ENCODE results near the gene NPPB. TPM values are rescaled to one million over a fixed set of nuclear protein-coding genes. Genes with fewer than 3 reads are reported as not detected.

Gene NPPB
- total RNA-seq, 1 donor from 2014 or later, result not detected

DNA sequence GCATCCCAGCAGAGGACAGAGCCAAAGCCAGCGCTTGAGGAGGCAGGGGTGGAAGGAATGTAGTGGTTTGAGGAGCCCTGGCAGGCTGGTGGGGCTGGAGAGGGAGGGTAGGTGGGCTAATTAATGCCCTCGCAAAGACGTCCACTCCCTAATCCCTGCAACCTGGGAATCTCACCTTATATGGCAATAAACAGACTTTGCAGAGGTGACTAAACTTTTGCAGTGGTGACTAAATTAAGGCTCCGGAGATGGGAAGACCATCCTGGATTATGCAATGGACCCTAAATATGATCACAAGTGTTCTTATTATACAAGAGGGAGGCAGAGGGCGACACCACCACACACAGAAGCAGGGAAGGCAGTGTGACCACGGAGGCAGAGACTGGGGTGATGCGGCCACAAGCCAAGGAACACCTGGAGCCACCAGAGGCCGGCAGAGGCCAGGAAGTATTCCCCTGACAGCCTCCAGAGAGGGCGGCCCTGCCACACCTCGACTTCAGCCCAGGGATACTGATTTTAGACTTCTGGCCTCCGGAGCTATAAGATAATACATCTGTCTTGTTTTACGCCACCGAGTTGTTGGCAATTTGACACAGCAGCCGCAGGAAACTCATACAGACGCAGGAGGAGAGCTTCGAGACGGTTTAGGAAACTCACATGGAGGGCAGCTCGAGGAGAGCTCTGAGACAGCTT, 23.1 kb upstream of the NPPB start:
- intact Hi-C loops (cut with micrococcal nuclease), result no loop called here

GRCh38 chr1:11880911-11881748, 22.4 kb upstream of the NPPB start:
- intact Hi-C loops (cut with micrococcal nuclease), result no loop called here

GRCh38 chr1:11880181-11880575, 21.4 kb upstream of the NPPB start:
- intact Hi-C loops (cut with micrococcal nuclease), result no loop called here

DNA sequence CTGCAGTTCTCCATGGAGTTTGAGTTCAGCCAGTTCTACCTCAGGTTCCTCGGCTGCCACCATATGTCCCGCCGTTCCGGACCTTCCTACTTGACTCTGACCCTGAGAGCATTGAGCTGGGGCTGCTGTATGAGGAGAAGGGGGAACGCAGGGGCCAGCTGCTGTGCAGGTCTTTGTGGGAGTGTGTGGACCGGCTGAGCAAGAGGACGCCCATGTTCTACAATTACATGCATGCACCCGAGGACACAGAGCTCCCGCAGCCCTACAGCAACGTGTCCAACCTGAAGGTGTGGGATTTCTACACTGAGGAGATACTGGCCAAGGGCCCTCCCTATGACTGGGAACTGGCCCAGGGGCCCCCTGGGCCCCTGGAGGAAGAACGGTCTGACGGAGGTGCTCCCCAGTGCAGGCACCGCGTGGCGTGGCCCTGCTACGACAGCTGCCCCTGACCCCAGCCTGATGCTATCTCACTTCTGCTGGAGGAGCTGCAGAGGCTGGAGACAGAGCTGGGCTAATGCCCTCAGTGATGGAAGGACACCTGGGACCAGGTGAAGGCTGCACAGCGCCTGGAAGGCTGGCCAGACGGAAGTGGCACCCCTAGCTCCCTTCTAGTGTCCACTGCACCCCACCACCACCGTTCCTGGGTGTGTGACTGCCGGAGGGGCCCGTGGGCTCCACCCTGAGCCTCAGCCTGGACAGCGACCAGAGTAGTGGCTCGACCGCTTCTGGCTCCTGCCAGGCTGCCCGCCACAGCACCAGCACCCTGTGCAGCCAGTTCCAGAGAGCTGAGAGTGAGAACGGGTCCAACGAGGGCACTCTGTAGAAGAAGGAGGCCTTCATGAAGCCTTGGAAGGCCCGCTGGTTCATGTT, 20.8 kb upstream of the NPPB start:
- intact Hi-C loops (cut with micrococcal nuclease), result no loop called here

GRCh38 chr1:11878891-11879190, 20.1 kb upstream of the NPPB start:
- intact Hi-C loops (cut with micrococcal nuclease), result no loop called here

DNA sequence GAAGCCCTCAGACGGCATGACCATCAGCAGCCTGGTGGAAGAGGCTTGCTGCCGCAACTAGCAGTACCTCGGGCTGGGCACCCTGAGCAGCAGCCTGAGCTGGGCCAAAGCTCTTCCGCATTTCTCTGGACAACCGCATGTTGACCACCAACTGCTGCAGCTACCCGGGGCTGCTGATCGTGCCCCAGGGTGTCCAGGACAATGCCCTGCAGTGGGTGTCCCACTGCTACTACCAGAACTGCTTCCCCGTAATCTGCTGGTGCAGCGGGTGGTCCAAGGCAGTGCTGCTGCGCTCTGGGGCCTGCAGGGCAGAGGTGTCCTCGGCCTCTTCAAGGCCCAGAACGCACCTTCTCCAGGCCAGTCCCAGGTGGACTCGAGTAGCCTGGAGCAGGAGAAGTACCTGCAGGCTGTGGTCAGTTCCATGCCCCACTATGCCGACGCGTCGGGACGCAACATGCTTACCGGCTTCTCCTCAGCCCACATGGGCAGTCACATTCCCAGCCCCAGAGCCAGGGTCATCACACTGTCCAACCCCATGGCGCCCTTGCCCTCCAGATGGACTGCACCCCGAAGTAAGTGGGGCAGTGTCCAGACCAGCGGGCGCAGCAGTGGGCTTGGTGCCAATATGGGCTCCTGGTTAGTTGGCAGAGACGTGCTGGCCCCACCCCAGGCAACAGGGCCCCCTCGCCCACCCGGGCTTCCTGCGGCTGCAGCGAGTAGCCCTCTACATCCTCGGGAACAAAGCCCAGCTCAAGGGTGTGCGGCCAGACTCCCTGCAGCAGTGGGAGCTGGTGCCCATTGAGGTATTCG, 19.5 kb upstream of the NPPB start:
- intact Hi-C loops (cut with micrococcal nuclease), result no loop called here

DNA sequence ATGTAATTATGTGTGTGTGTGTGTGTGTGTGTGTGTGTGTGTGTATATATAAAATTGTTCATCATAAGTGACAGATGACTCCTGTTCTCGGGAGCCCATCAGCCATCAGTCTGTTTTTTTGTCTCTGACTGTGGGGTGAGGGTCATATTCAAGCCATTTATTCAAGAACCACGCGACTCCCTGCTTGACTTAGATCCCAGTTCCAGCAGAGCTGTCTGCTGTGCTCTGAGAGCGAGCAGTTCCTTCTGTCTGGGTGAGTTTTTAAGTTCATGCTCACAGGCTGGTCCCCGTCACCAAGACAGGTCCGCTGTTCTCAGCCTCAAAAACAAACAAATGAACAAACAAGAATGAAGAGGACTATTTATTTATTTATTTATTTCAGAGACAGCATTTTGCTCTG, 18.3 kb upstream of the NPPB start:
- intact Hi-C loops (cut with micrococcal nuclease), result no loop called here

- intact Hi-C loops (cut with micrococcal nuclease), result no loop called here
Measured at GRCh38 chr1:11875094-11875493, 16.3 kb upstream of the NPPB start.

DNA sequence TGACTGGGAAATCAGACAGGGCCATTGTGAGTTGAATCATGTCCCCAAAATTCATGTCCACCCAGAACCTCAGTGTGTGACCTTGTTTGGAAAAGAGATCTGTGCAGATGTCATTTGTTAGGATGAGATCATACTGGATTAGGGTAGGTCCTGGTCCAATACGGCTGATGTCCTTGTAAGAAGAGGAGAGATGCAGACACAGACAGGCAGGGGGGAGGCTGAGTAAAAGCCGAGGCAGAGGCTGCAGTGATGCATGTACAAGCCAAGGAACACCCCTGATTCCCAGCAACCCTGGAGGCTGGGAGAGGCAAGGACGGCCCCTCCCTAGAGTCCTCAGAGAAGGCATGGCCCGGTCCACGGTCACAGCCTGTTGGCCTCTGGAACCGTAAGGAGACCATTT, 15.9 kb upstream of the NPPB start:
- intact Hi-C loops (cut with micrococcal nuclease), result no loop called here

GRCh38 chr1:11874258-11874562, 15.5 kb upstream of the NPPB start:
- intact Hi-C loops (cut with micrococcal nuclease), result no loop called here

GRCh38 chr1:11873395-11874257, 14.9 kb upstream of the NPPB start:
- intact Hi-C loops (cut with micrococcal nuclease), result no loop called here

GRCh38 chr1:11872545-11872944, 13.8 kb upstream of the NPPB start:
- intact Hi-C loops (cut with micrococcal nuclease), result no loop called here

- intact Hi-C loops (cut with micrococcal nuclease), result no loop called here
Measured at GRCh38 chr1:11869650-11870207, 11.0 kb upstream of the NPPB start.

DNA sequence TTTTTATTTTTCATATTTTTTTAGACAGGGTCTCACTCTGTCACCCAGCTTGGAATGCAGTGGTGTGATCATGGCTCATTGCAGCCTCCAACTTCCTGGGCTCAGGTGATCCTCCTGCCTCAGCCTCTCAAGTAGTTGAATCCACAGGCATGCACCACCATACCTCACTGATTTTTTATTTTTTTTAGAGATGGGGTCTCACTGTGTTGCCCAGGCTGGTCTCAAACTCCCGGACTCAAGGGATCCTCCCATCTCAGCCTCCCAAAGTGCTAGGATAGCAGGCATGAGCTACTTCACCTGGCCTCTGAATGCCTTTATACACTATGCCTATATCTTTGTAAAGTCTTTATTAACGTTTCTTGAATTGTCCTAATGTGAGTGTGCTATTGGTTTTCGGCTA, 10.4 kb upstream of the NPPB start:
- intact Hi-C loops (cut with micrococcal nuclease), result no loop called here

DNA sequence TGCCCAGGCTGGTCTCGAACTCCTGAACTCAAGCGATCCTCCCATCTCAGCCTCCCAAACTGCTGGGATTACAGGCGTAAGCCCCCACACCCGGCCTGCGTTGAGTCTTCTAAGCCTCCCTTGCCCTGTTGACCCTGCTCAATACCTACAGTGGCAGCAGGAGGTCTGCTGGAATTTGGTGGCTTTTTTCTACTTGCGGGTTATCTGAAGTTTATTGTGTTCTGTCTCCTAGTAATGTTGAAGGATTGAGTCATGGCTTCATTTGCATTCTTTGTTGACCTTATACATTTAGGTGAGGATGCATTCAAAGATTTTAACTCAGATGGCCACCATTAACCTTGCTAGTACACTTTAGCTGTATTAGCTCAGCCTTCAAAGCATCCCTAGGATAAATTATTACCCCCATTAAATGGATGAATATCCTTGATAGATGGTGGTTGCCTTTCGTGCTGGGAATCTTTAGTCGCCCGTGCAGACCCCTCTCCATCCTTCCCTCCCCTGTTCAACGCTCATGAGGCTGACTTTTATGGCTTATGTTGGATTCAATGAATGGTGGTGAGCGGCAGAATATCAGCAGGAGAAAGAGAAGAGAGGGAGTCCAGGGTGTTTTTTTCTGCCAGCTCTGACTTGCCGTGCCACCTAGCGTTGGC, 9.7 kb upstream of the NPPB start:
- intact Hi-C loops (cut with micrococcal nuclease), result no loop called here

DNA sequence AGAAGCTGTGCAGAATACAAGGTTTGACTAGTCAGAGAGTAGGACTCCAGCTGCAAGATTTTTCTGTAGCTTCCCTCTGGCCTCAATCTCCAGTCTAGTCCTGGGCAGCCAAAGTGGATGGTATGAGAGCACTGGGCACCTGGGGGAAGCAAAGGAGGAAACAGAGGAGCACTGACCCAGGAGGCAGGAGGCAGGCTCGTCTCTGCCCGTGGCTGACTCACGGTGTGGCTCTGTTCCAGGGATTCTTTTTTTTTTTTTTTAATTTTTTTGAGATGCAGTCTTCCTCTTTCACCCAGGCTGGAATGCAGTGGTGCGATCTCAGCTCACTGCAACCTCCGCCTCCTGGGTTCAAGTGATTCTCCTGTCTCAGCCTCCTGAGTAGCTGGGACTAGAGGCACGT, 4.1 kb upstream of the NPPB start:
- intact Hi-C loops (cut with micrococcal nuclease), result no loop called here

GRCh38 chr1:11860587-11860986, 1.8 kb upstream of the NPPB start:
- intact Hi-C loops (cut with micrococcal nuclease), result no loop called here

- intact Hi-C loops (cut with micrococcal nuclease), result no loop called here
Measured at GRCh38 chr1:11860083-11860482, 1.3 kb upstream of the NPPB start.

GRCh38 chr1:11858968-11859871, 475 bp upstream of the NPPB start:
- intact Hi-C loops (cut with micrococcal nuclease), result no loop called here
